GM23248 (cell line): ENCODE measurements around the gene C14orf93. TPM values are rescaled to one million over a fixed set of nuclear protein-coding genes. Genes with fewer than 3 reads are reported as not detected.
A peak's percentile ranks its signal among the peaks of the same experiment; 100 is the strongest.

ENCODE experiments used
- DNase-seq: peaks from one replicate; pipeline ENCODE4 v3.0.0-alpha.2; 2015
- H2AFZ ChIP-seq: fragments of 200-600 bp; sonication (generic); 2 replicates; pipeline ENCODE4 v1.6.1; 2016; ENCODE audit warnings: antibody characterized with exemption
- H3F3A ChIP-seq: fragments of 200-600 bp; sonication (generic); 2 replicates; pipeline ENCODE4 v1.6.1; 2016; ENCODE audit warnings: mild to moderate bottlenecking, antibody characterized with exemption, mixed run types; ENCODE audit not compliant: insufficient read depth
- H3K27ac ChIP-seq: fragments of 200-600 bp; sonication (generic); 2 replicates; pipeline ENCODE4 v1.5.1; 2016; ENCODE audit warnings: mild to moderate bottlenecking
- H3K27me3 ChIP-seq: fragments of 200-600 bp; sonication (generic); replicated peaks from 2 replicates; pipeline ENCODE4 v1.6.1; 2016; ENCODE audit warnings: mild to moderate bottlenecking; ENCODE audit not compliant: insufficient read depth
- H3K36me3 ChIP-seq: fragments of 200-600 bp; sonication (generic); 2 replicates; pipeline ENCODE4 v1.6.1; 2016; ENCODE audit warnings: low read depth, mild to moderate bottlenecking
- H3K4me1 ChIP-seq: fragments of 200-600 bp; sonication (generic); 2 replicates; pipeline ENCODE4 v1.6.1; 2016; ENCODE audit warnings: mild to moderate bottlenecking; ENCODE audit not compliant: insufficient read depth
- H3K4me2 ChIP-seq: fragments of 200-600 bp; sonication (generic); one replicate; pipeline ENCODE4 v1.6.1; 2016; ENCODE audit warnings: mild to moderate bottlenecking; ENCODE audit not compliant: unreplicated experiment
- H3K4me3 ChIP-seq: fragments of 200-600 bp; sonication (generic); 2 replicates; pipeline ENCODE4 v1.5.1; 2016; ENCODE audit warnings: mild to moderate bottlenecking
- H3K79me2 ChIP-seq: fragments of 200-600 bp; sonication (generic); 2 replicates; pipeline ENCODE4 v1.6.1; 2016; ENCODE audit warnings: mild to moderate bottlenecking; ENCODE audit not compliant: insufficient read depth
- H3K9ac ChIP-seq: fragments of 200-600 bp; sonication (generic); 2 replicates; pipeline ENCODE4 v1.6.1; 2016; ENCODE audit warnings: mild to moderate bottlenecking
- H3K9me2 ChIP-seq: fragments of 200-600 bp; sonication (generic); 2 replicates; pipeline ENCODE4 v1.6.1; 2016; ENCODE audit warnings: mixed run types, mild to moderate bottlenecking, moderate library complexity; ENCODE audit not compliant: insufficient read depth
- H3K9me3 ChIP-seq: fragments of 200-600 bp; sonication (generic); one replicate; pipeline ENCODE4 v1.6.1; 2017; ENCODE audit warnings: low read depth
- H4K20me1 ChIP-seq: fragments of 200-600 bp; sonication (generic); 2 replicates; pipeline ENCODE4 v1.6.0; 2016; ENCODE audit not compliant: insufficient read depth
- EZH2 ChIP-seq: fragments of 200-600 bp; sonication (generic); IDR thresholded peaks from 2 replicates; pipeline ENCODE4 v1.6.1; 2018; ENCODE audit warnings: antibody characterized with exemption, mild to moderate bottlenecking; ENCODE audit not compliant: insufficient read depth, poor library complexity, severe bottlenecking
- EZH2phosphoT487 ChIP-seq: fragments of 200-600 bp; sonication (generic); IDR thresholded peaks from 2 replicates; pipeline ENCODE4 v1.6.1; 2018; ENCODE audit warnings: antibody characterized with exemption, moderate library complexity, mild to moderate bottlenecking, low read depth; ENCODE audit not compliant: insufficient read depth
- WGBS, 2 experiments: methylation state at CpG; one replicate each; pipeline ENCODE4 v1.1.6; 2015 to 2017; ENCODE audit warnings: low lambda C conversion rate in 2 of 2, low coverage in 1 of 2; ENCODE audit errors: missing lambda C conversion rate in 2 of 2; 5-methylcytosine and 5-hydroxymethylcytosine counted together
- in situ Hi-C: fragments of 300-500 bp; cut with MboI; formaldehyde crosslinking; loops from 2 replicates; pipeline ENCODE4 v1.15.0; 2020
- polyA plus RNA-seq: library from polyadenylated mRNA; unstranded; fragments of >200 nt; fragmentation: Nextera tagmentation; extraction: Ambion mirVana; gene quantifications from 2 replicates; pipeline ENCODE4 v1.2.1, GENCODE V29; 2016
- total RNA-seq: library from RNA; depleted of rRNA; stranded (reverse); fragments of >200 nt; shearing (Covaris generic); gene quantifications from 2 replicates; pipeline ENCODE4 v1.2.3, GENCODE V29; 2014

C14orf93 gene
- total and polyA plus RNA-seq, 2 experiments from 2014 or later = 3.4 to 7.1 TPM

- Histone ChIP-seq H3K79me2 (peaks cover 5% of the 10 kb centered on the region; the same call in 1 of the 2 replicates), H3K4me1 (peaks cover 22% of the 10 kb centered on the region), H3K27me3 (no peaks in the 10 kb centered on the region), H3F3A (peaks cover 25% of the 10 kb centered on the region; the same call in 1 of the 2 replicates), H3K36me3 (no peaks in the 10 kb centered on the region), H4K20me1 (no peaks in the 10 kb centered on the region), H3K9ac (peak overlapping the region; percentile 76), H3K4me3 (peak overlapping the region; percentile 78), H3K4me2 (peak overlapping the region; percentile 74), H2AFZ (peak overlapping the region; percentile 90), H3K9me3 (no peaks in the 10 kb centered on the region), H3K9me2 (no peaks in the 10 kb centered on the region), H3K27ac (peak overlapping the region; percentile 46)
- in situ Hi-C loops = no loop called here
- no peak for DNase-seq
- TF ChIP-seq EZH2 = no peak
- no peak for TF ChIP-seq EZH2phosphoT487
- 9 to 10% methylated on average over 8 of the region's 8 CpGs for WGBS, 2 experiments
Measured at GRCh38 chr14:23009483-23009938, 432 bp downstream of the C14orf93 start.

GRCh38 chr14:23008831-23009230, 1.1 kb downstream of the C14orf93 start:
- no peaks in the 10 kb centered on the region for H3K36me3 ChIP-seq
- peak overlapping the region; percentile 74 for H3K4me2 ChIP-seq
- peak overlapping the region; percentile 78 for H3K4me3 ChIP-seq
- H3K4me1 ChIP-seq = peaks cover 22% of the 10 kb centered on the region
- in situ Hi-C loops = no loop called here
- WGBS, 2 experiments = 47% methylated on average over 3 of the region's 3 CpGs
- H3K27me3 ChIP-seq = no peaks in the 10 kb centered on the region
- peaks cover 25% of the 10 kb centered on the region; the same call in 1 of the 2 replicates for H3F3A ChIP-seq
- H3K27ac ChIP-seq = no peak overlapping the region
- no peak for DNase-seq
- H3K9ac ChIP-seq = peak overlapping the region; percentile 76; the same call in 1 of the 2 replicates
- no peaks in the 10 kb centered on the region for H4K20me1 ChIP-seq
- TF ChIP-seq EZH2 (no peak), EZH2phosphoT487 (no peak)
- H3K9me2 ChIP-seq = no peaks in the 10 kb centered on the region
- H3K79me2 ChIP-seq = peaks cover 5% of the 10 kb centered on the region; the same call in 1 of the 2 replicates
- no peaks in the 10 kb centered on the region for H3K9me3 ChIP-seq
- H2AFZ ChIP-seq = peak overlapping the region; percentile 90

- no peaks in the 10 kb centered on the region for H3K9me3 ChIP-seq
- H3K36me3 ChIP-seq = no peaks in the 10 kb centered on the region
- H3K27me3 ChIP-seq = no peaks in the 10 kb centered on the region
- H3K79me2 ChIP-seq = peaks cover 5% of the 10 kb centered on the region; the same call in 1 of the 2 replicates
- TF ChIP-seq EZH2phosphoT487 = no peak
- no peak for TF ChIP-seq EZH2
- H3K4me1 ChIP-seq = peaks cover 22% of the 10 kb centered on the region
- H3K4me2 ChIP-seq = peak overlapping the region; percentile 84
- H3K9ac ChIP-seq = peak overlapping the region; percentile 89
- H3K4me3 ChIP-seq = peak overlapping the region; percentile 79
- peak overlapping the region; percentile 97 for H2AFZ ChIP-seq
- in situ Hi-C loops = no loop called here
- peaks cover 25% of the 10 kb centered on the region; the same call in 1 of the 2 replicates for H3F3A ChIP-seq
- no peaks in the 10 kb centered on the region for H4K20me1 ChIP-seq
- H3K9me2 ChIP-seq = no peaks in the 10 kb centered on the region
- DNase-seq = peak; percentile 99
- peak overlapping the region; percentile 88 for H3K27ac ChIP-seq
- 1 to 2% methylated on average over 62 of the region's 62 CpGs for WGBS, 2 experiments
Measured at GRCh38 chr14:23006544-23007419, 3.2 kb downstream of the C14orf93 start.

- H3K4me3 ChIP-seq = peak overlapping the region; percentile 79
- WGBS, 2 experiments = 87 to 88% methylated on average over 5 of the region's 5 CpGs
- H4K20me1 ChIP-seq = no peaks in the 10 kb centered on the region
- peaks cover 25% of the 10 kb centered on the region; the same call in 1 of the 2 replicates for H3F3A ChIP-seq
- TF ChIP-seq EZH2 (no peak), EZH2phosphoT487 (no peak)
- in situ Hi-C loops = no loop called here
- H3K9me2 ChIP-seq = no peaks in the 10 kb centered on the region
- H3K9me3 ChIP-seq = no peaks in the 10 kb centered on the region
- no peaks in the 10 kb centered on the region for H3K27me3 ChIP-seq
- H3K4me1 ChIP-seq = peaks cover 22% of the 10 kb centered on the region
- H3K27ac ChIP-seq = peak overlapping the region; percentile 88
- H3K9ac ChIP-seq = peak overlapping the region; percentile 89
- peak; percentile 11 for DNase-seq
- peak overlapping the region; percentile 84 for H3K4me2 ChIP-seq
- H2AFZ ChIP-seq = peak overlapping the region; percentile 97
- peaks cover 5% of the 10 kb centered on the region; the same call in 1 of the 2 replicates for H3K79me2 ChIP-seq
- H3K36me3 ChIP-seq = no peaks in the 10 kb centered on the region
Measured at GRCh38 chr14:23006188-23006534, 3.8 kb downstream of the C14orf93 start.
